GM12878 (cell line): ENCODE data around the gene DNAAF1. TPM values are rescaled to one million over a fixed set of nuclear protein-coding genes. Genes with fewer than 3 reads are reported as not detected.
A peak's percentile ranks its signal among the peaks of the same experiment; 100 is the strongest.

Experiments
- ATF2 ChIP-seq: IDR thresholded peaks from 2 replicates; pipeline ENCODE4 v1.6.1; 2012; ENCODE audit warnings: low read length, inconsistent platforms
- ATF7 ChIP-seq: fragments of 450-650 bp; IDR thresholded peaks from 2 replicates; pipeline ENCODE4 v1.6.1; 2016; ENCODE audit warnings: low read depth, mild to moderate bottlenecking
- BCL3 ChIP-seq: IDR thresholded peaks from 2 replicates; pipeline ENCODE4 v1.6.1; 2011; ENCODE audit warnings: borderline replicate concordance, low read depth, mild to moderate bottlenecking, moderate library complexity, low read length; ENCODE audit not compliant: insufficient read depth, poor library complexity, severe bottlenecking
- CHD4 ChIP-seq: fragments of 200-600 bp; sonication (generic); IDR thresholded peaks from 2 replicates; pipeline ENCODE4 v1.6.1; 2016; ENCODE audit warnings: mild to moderate bottlenecking
- EGR1 ChIP-seq, 2 experiments: IDR thresholded peaks; 1 replicate in 1 of 2; 2 replicates in 1 of 2; pipeline ENCODE4 v1.6.1; 2011 to 2012; ENCODE audit warnings: low read depth in 2 of 2, low read length in 2 of 2, borderline replicate concordance in 1 of 2, mild to moderate bottlenecking in 1 of 2, moderate library complexity in 1 of 2
- ETV6 ChIP-seq, 2 experiments: fragments of 450-650 bp in 1 of 2; IDR thresholded peaks in 1 of 2; conservative IDR thresholded peaks in 1 of 2; 2 replicates each; pipeline ENCODE4 v1.6.1; 2014; ENCODE audit warnings: antibody characterized with exemption in 1 of 2, borderline replicate concordance in 1 of 2, low read depth in 1 of 2, mild to moderate bottlenecking in 1 of 2, moderate library complexity in 1 of 2
- HCFC1 ChIP-seq: fragments of 150-350 bp; IDR thresholded peaks from 2 replicates; pipeline ENCODE4 v1.6.1; 2014; ENCODE audit warnings: low read length
- HSF1 ChIP-seq: fragments of 150-350 bp; IDR thresholded peaks from 2 replicates; pipeline ENCODE4 v1.6.1; 2014; ENCODE audit warnings: mild to moderate bottlenecking, low read depth, low read length
- IKZF1 ChIP-seq: fragments of 450-650 bp; conservative IDR thresholded peaks from 2 replicates; pipeline ENCODE4 v1.6.1; 2017; ENCODE audit warnings: antibody characterized with exemption, mild to moderate bottlenecking
- IKZF2 ChIP-seq, 2 experiments: fragments of 450-650 bp; IDR thresholded peaks; 2 replicates each; pipeline ENCODE4 v1.6.1; 2017; ENCODE audit warnings: mild to moderate bottlenecking in 2 of 2, moderate library complexity in 2 of 2
- KDM1A ChIP-seq: fragments of 200-600 bp; sonication (generic); IDR thresholded peaks from 2 replicates; pipeline ENCODE4 v1.6.1; 2016; ENCODE audit warnings: borderline replicate concordance
- MTA2 ChIP-seq: fragments of 450-650 bp; IDR thresholded peaks from 2 replicates; pipeline ENCODE4 v1.6.1; 2016; ENCODE audit warnings: low read depth, mild to moderate bottlenecking, moderate library complexity
- MXI1 ChIP-seq: fragments of 150-350 bp; IDR thresholded peaks from 2 replicates; pipeline ENCODE4 v1.6.1; 2011; ENCODE audit warnings: low read depth, mild to moderate bottlenecking, inconsistent platforms, low read length, improper control_type of control experiment
- NKRF ChIP-seq: fragments of 450-650 bp; conservative IDR thresholded peaks from 2 replicates; pipeline ENCODE4 v1.6.1; 2017; ENCODE audit warnings: mild to moderate bottlenecking, moderate library complexity
- POLR2AphosphoS5 ChIP-seq: IDR thresholded peaks from 2 replicates; pipeline ENCODE4 v1.6.1; 2011; ENCODE audit warnings: mild to moderate bottlenecking, low read length, inconsistent platforms
- RAD51 ChIP-seq: fragments of 450-650 bp; IDR thresholded peaks from 2 replicates; pipeline ENCODE4 v1.6.1; 2016; ENCODE audit warnings: moderate library complexity, mild to moderate bottlenecking, inconsistent platforms
- ZBED1 ChIP-seq: IDR thresholded peaks from 2 replicates; pipeline ENCODE4 v1.6.1; 2016; ENCODE audit warnings: borderline replicate concordance
- ZNF687 ChIP-seq: fragments of 450-650 bp; IDR thresholded peaks from 2 replicates; pipeline ENCODE4 v1.6.1; 2017; ENCODE audit warnings: mild to moderate bottlenecking, moderate library complexity
- ZSCAN29 ChIP-seq: fragments of 450-650 bp; IDR thresholded peaks from 2 replicates; pipeline ENCODE4 v1.6.1; 2017; ENCODE audit warnings: mild to moderate bottlenecking, moderate library complexity
- polyA plus RNA-seq, 11 experiments: library from polyadenylated mRNA; depleted of rRNA in 4 of 11; unstranded in 6 of 11; stranded (reverse) in 5 of 11; fragments of >200 nt; fragmentation: Nextera tagmentation in 4 of 11; fragmentation: Illumina TruSeq in 1 of 11; extraction: Ambion mirVana in 4 of 11; extraction: Trizol in 1 of 11; gene quantifications; 1 replicate in 1 of 11; 2 replicates in 10 of 11; pipeline versions ENCODE4 v1.2.1 to v1.2.3, GENCODE V29; 2011 to 2016; ENCODE audit warnings: inconsistent platforms in 2 of 11, missing spikeins in 2 of 11, low read depth in 1 of 11
- total RNA-seq, 4 experiments: library from RNA; depleted of rRNA in 3 of 4; stranded (reverse); fragments of >200 nt in 3 of 4; fragmentation: Illumina TruSeq in 1 of 4; extraction: Trizol in 1 of 4; gene quantifications; 2 replicates each; pipeline versions ENCODE4 v1.2.1 to v1.2.3, GENCODE V29; 2013 to 2021

The DNAAF1 gene
- total and polyA plus RNA-seq, 10 of the 15 experiments (the other 5 are each of a cell fraction or from before 2014, with no cell fraction given), result 0.02 to 0.76 (median 0.08) TPM; not detected in 6

GRCh38 chr16:84186685-84187437 is 41.8 kb downstream of the DNAAF1 start, which contains the start of gene TAF1C (continued):
- TF ChIP-seq ZNF687 (peak; percentile 72), ZSCAN29 (no peak), NKRF (peak; percentile 85; the same call in 1 of the 2 replicates), ATF2 (no peak), HSF1 (no peak; the same call in 1 of the 2 replicates), BCL3 (no peak), CHD4 (no peak), POLR2AphosphoS5 (peak; percentile 84), IKZF2 (IDR thresholded peaks at IDR 0.05) (peak in 1 of 2 experiments; percentile 37; a peak in 2 of 4 replicates), ZBED1 (no peak), ATF7 (no peak), HCFC1 (peak; percentile 64), MXI1 (peak; percentile 85), KDM1A (no peak), MTA2 (no peak), ETV6 (conservative IDR thresholded peaks at IDR 0.05 in 1 of 2, IDR thresholded peaks at IDR 0.05 in 1 of 2; ENCODE audit: borderline replicate concordance in 1 of 2, low read depth in 1 of 2) (no peak), RAD51 (no peak), IKZF1 (peak; percentile 68), EGR1 (IDR thresholded peaks at IDR 0.05; ENCODE audit: borderline replicate concordance in 1 of 2, low read depth in 2 of 2, low read length in 2 of 2) (peak in 1 of 2 experiments; percentile 94; a peak in 2 of 3 replicates)
